Ovary (tissue), 3 donors: ENCODE data around the gene SLC23A2.

Experiments
- EP300 ChIP-seq: sonication (generic); formaldehyde crosslinking; IDR thresholded peaks from one replicate; pipeline ENCODE4 v1.6.1; 2017; ENCODE audit warnings: antibody characterized with exemption
- TF ChIP-seq, protein P1 (sequence below), 3 donors: fragments of 450-650 bp in 2 of 3; fragments of 200-600 bp in 1 of 3; IDR thresholded peaks; one replicate each; pipeline versions ENCODE4 v1.5.1 to v1.8.0; 2016 to 2022; ENCODE audit warnings: antibody characterized with exemption in 3 of 3, mild to moderate bottlenecking in 1 of 3
- donor health status: DM: no; HTN: no; CAD: no.

DNA sequence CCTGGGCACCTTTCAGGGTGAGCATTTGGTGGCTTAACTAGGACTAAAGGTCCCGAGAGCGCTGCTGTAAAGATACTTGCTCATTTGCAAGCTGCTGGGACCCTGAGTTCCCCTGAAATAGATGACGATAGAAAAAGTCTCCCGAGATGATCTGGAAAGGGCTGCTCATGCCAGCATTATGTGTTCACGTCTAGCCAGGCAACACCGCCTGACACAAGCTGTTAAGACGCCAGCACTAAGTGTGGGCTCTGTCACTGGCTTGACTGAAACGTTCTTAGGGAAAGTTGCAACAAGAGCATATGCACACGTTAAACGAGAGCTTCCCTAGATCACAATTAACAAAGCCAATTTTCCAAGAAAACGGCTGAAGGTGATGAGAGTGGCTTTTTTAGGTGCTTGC is 113.7 kb downstream of the SLC23A2 start:
- TF ChIP-seq, protein P1, sequence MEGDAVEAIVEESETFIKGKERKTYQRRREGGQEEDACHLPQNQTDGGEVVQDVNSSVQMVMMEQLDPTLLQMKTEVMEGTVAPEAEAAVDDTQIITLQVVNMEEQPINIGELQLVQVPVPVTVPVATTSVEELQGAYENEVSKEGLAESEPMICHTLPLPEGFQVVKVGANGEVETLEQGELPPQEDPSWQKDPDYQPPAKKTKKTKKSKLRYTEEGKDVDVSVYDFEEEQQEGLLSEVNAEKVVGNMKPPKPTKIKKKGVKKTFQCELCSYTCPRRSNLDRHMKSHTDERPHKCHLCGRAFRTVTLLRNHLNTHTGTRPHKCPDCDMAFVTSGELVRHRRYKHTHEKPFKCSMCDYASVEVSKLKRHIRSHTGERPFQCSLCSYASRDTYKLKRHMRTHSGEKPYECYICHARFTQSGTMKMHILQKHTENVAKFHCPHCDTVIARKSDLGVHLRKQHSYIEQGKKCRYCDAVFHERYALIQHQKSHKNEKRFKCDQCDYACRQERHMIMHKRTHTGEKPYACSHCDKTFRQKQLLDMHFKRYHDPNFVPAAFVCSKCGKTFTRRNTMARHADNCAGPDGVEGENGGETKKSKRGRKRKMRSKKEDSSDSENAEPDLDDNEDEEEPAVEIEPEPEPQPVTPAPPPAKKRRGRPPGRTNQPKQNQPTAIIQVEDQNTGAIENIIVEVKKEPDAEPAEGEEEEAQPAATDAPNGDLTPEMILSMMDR (IDR thresholded peaks at IDR 0.05) = no peak
- no peak for TF ChIP-seq EP300
